Erythroblast (primary cell): ENCODE measurements around the gene GAP43.

ENCODE experiments used
- DNase-seq, 2 experiments: peaks; one replicate each; lab custom pipeline; 2025; lab: John Stamatoyannopoulos, UW
- GATA1 ChIP-seq: IDR thresholded peaks from 2 replicates; pipeline ENCODE4 v1.6.1; 2011; ENCODE audit warnings: low read depth, mild to moderate bottlenecking, control low read depth, low read length, moderate library complexity
- POLR2A ChIP-seq: IDR thresholded peaks from 2 replicates; pipeline ENCODE4 v1.6.1; 2011; ENCODE audit warnings: mild to moderate bottlenecking, low read length

The GAP43 gene

GRCh38 chr3:115758076-115758763 lies 134.9 kb downstream of the GAP43 start:
- no peak for TF ChIP-seq POLR2A
- TF ChIP-seq GATA1, result no peak
- no peak for DNase-seq

GRCh38 chr3:115760716-115761115 lies 137.4 kb downstream of the GAP43 start:
- DNase-seq, result no peak
- no peak for TF ChIP-seq GATA1
- no peak for TF ChIP-seq POLR2A

GRCh38 chr3:115761927-115762305 lies 138.6 kb downstream of the GAP43 start:
- DNase-seq, result no peak
- TF ChIP-seq POLR2A (no peak), GATA1 (no peak)

- no peak for TF ChIP-seq GATA1
- TF ChIP-seq POLR2A, result no peak
- DNase-seq, result no peak
Observed at GRCh38 chr3:115766587-115767482, 143.5 kb downstream of the GAP43 start.

- TF ChIP-seq GATA1 (no peak), POLR2A (no peak)
- no peak for DNase-seq
Observed at GRCh38 chr3:115768661-115769060, 145.4 kb downstream of the GAP43 start.
